HG03060 (cell line): ENCODE data around the gene FOXF1.

ENCODE experiments used
- ATAC-seq: cut with Tn5 transposase; IDR thresholded peaks from one replicate; pipeline ENCODE4 v1.9.1; 2021; ENCODE audit warnings: low read depth, moderate number of reproducible peaks; ENCODE audit not compliant: unreplicated experiment

The FOXF1 gene

GRCh38 chr16:86492267-86492960, 17.9 kb upstream of the FOXF1 start:
- ATAC-seq: no peak

DNA sequence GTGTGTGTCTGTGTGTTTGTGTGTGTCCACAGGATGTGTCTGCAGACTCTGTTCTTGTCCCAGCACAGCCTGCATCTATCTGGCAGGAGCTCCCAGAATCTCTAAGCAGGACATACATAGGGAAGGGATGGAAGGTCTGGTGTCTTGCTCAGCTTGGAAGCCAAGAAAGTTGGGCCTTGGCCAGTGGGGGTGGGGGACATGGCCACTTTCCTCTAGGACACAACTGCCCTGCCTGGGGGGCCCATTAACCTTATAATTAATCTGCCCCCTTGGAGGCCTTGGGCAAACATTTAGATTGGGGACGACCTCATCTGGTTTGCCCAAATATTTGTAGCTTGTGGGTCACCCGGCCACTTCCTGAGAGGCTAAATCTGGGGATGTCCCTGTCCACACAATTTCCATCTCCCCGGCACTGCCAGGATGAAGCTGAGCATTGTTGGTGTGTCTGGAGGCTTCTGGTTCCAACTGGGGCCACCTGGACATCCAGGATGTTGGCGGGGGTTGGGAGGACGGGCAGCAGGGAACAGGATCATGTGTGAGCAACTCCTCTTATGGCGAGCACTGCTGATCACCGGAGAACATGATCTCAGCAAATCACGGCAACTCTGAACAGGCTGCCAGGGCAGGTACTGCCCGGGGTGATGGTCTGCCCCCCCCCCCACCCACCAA, 17.2 kb upstream of the FOXF1 start:
- ATAC-seq: no peak

DNA sequence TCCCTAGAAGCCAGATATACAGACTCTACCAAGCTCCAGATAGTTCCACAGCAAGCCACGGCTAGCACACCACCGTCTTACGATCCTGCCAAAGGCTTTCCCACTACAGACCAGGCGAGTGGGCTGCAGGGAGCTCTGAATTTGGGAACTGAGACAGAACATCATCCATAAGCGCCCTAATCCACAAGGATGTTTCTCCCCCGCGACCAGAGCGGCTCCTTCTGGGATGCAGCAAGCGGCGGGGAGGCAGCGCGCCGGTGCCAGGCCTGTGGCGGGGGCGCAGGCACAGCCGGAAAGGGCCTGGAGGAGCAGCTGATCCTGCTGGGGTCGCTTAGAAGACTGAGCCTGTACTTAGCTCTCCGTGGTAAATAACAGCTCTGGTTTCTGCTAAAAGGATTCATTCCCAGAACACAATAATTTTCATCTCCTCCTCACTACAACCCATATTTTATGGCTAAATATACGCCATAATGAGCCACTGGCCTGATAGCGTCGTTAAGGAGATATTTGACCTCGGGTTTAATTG, 16.2 kb upstream of the FOXF1 start:
- no peak for ATAC-seq

GRCh38 chr16:86494565-86495356, 15.6 kb upstream of the FOXF1 start:
- ATAC-seq: no peak

- no peak for ATAC-seq
Measured at GRCh38 chr16:86495357-86495701, 15.0 kb upstream of the FOXF1 start.

- no peak for ATAC-seq
Measured at GRCh38 chr16:86495756-86496261, 14.5 kb upstream of the FOXF1 start.

GRCh38 chr16:86496262-86496928, 13.9 kb upstream of the FOXF1 start:
- no peak for ATAC-seq

DNA sequence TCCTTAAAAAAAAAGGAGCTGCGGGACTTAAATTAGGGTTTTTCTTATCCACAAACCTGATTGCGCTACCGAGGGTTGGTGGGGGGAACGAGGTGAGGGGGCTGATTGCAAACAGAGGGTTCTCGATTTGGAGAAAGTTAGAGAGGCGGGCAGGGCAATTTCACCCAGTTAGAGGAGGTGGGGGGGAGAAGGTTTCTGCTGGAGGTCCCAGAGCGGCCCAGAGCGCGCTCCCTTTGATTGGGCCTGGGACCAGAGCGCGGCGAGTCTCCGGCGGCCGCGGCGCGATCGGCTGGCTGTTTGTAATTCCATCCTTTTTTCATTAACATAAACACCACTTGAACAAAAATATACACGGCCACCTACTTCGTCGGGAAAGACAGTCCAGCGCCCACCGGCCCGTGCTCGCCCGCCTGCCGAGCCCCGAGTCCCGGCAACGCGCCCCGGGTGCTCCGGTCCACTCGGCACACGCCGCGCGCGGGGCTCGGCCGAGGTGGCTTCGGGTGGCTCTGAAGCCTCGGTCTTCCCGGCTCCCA, 13.3 kb upstream of the FOXF1 start:
- no peak for ATAC-seq

DNA sequence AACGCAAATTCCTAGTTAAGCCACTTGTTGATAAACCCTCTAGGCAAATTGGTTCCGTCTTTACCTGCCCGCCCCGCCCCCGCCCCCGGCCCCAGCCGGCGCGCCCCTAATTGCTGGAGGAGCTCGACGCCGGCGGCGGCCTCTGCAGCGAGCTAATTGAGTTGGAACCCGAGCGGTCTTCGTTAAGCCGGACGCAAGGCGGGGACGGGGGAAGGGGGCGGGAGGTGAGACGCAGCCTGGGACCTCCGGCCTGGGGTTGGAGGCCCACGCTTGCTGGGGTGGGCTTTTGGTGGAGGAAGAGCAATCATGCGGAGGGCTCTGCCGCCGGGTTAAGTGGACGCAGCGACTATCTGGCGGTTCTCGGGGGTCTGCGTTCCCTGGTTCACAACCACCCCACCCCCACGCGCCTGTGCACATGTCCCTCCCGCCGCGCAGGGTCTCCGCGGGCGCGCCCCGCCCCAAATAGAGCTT, 12.7 kb upstream of the FOXF1 start:
- no peak for ATAC-seq

DNA sequence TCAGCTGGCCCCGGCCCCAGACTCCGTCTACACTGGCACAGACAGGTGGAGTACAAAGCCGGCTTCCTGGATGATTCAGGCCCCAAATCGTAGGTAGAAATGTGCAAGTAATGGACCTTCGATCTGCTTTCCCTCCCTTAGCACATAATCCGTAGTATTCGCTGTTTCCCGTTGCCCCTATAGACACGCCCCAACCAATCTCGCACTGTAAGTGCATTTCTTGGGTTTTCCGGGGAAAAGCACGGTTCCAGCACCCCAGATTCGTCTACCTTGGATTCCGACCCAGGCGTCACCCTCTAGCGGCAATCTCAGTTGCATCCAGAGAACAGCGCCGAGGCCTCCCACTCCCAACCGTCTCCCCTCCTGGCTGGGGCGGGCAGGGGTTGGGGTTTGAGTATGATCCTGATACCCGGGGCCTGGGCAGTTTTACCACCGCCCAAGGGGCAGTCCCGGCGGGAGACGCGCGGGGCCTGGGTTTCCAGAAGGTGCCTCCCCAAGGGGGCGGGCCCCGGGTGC, 12.1 kb upstream of the FOXF1 start:
- no peak for ATAC-seq

- ATAC-seq: no peak
Measured at GRCh38 chr16:86498671-86499439, 11.5 kb upstream of the FOXF1 start.

DNA sequence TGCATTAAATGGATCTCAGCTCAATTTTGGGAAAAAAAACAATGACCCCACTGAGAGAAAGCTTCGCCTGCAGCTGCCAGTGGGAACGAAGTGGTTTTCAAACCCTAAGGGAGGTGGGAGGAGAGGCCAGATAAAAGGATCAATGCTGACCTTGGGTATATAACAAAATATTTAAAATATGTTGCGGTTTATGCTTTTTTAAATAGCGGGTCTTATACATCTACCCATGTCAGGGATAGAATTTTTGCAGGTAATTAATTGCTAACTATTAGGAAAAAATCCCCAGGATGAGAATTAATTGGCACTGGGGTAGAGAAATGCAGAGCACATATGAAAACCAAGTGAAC, 10.9 kb upstream of the FOXF1 start:
- no peak for ATAC-seq

- ATAC-seq: no peak
Measured at GRCh38 chr16:86499889-86500707, 10.2 kb upstream of the FOXF1 start.

DNA sequence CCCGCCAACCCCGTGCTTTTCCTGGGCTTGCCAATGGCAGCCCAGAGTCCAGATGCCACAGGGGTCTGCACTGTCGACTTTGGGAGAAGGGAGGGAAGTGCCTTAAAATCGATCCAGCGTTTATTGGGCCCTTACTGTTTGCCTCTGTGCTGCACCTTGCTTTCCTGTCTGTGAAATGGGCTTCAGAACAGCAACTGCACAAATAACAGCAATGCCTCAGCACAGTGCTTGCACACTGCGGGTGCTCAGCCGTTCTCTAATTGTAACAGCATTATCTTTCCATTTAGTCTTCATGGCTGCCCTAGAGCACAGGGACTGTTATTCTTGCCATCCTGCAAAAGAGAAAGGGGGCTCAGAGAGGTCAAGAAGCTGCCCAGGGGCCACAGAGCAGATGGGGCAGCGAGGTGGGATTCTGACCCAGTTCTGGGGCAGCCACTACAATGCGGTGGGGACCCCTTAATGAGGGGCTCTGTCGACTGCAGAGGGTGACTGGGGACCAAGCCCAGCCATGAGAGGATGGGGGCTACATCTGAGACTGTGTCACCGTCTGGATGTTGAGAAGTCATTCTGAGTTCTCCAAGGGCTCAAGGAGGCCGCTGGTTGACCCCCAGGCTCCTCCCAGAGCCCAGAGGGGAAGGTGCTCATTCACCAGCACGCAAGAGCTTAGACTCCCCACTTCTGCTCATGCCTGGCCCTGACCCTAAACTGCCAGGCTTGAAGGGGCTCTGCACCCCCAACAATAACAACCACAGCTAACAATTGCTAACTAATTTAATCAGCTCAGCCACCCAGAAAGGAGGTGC, 9.4 kb upstream of the FOXF1 start:
- no peak for ATAC-seq

- ATAC-seq: no peak
Measured at GRCh38 chr16:86501989-86502855, 8.1 kb upstream of the FOXF1 start.

- ATAC-seq: no peak
Measured at GRCh38 chr16:86502856-86503748, 7.2 kb upstream of the FOXF1 start.
